ENCODE results near the gene KRT40. TPM values are rescaled to one million over a fixed set of nuclear protein-coding genes. Genes with fewer than 3 reads are reported as not detected.
A peak's percentile ranks its signal among the peaks of the same experiment; 100 is the strongest.

The KRT40 gene
- total and polyA plus RNA-seq, 9 of the 15 experiments (the other 6 are each of a cell fraction or from before 2014, with no cell fraction given) = not detected

GRCh38 chr17:40944531-40944930 is 39.6 kb downstream of the KRT40 start:
- FAIRE-seq = peak; percentile 11
- in situ Hi-C loops (cut with MboI) = no loop called here
- Histone ChIP-seq H3K9ac (ENCODE audit: insufficient read depth in 1 of 2, low read depth in 2 of 2, low read length in 2 of 2) (no peak overlapping the region), H3K9me1 (ENCODE audit: control insufficient read depth, insufficient read depth, low read length) (no peaks in the 10 kb centered on the region), H3K36me3 (ENCODE audit: control insufficient read depth, insufficient read depth, low read length) (no peaks in the 10 kb centered on the region), H3K4me1 (replicated peaks in 1 of 2; ENCODE audit: control insufficient read depth in 2 of 2, insufficient read depth in 2 of 2, low read length in 2 of 2) (no peaks in the 10 kb centered on the region), H2AFZ (ENCODE audit: low read depth, low read length) (no peak overlapping the region), H3K9me3 (replicated peaks; ENCODE audit: control insufficient read depth, insufficient read depth, low read depth, low read length) (no peaks in the 10 kb centered on the region), H3K27ac (ENCODE audit: extremely low read depth, low read depth, low read length) (no peak overlapping the region), H3K27me3 (ENCODE audit: control insufficient read depth in 2 of 2, insufficient read depth in 2 of 2, low read length in 2 of 2) (peaks cover 2 to 7% of the 10 kb centered on the region in 2 experiments; a peak in 4 of 5 replicates), H4K20me1 (replicated peaks; ENCODE audit: control insufficient read depth, insufficient read depth, low read length) (no peaks in the 10 kb centered on the region), H3K4me2 (ENCODE audit: insufficient read depth, low read length) (no peak overlapping the region), H3K79me2 (ENCODE audit: control insufficient read depth, insufficient read depth, low read length) (no peaks in the 10 kb centered on the region), H3K4me3 (no peak overlapping the region)
- ChIA-PET POLR2A (interaction anchor here (1.1 kb wide), 1 partner anchor 31 kb away, joined by 4 read pairs; no protein-coding TSS in a partner anchor), CTCF (ENCODE audit: low intra/inter-chr PET ratio) (no interaction called here)
- BruUV-seq (replicated peaks) = no TSS peak
- 0% methylated on average over 1 of the region's 1 CpG for WGBS (ENCODE audit: insufficient coverage, low coverage, missing lambda C conversion rate)
- ATAC-seq = no peak
- no peak for DNase-seq (ENCODE audit: extremely low read depth in 1 of 4, low spot score in 3 of 4)
- intact Hi-C loops (cut with micrococcal nuclease) = no loop called here
- no peak for TF ChIP-seq ATF2 (CRISPR knock-in tag; IDR thresholded peaks at IDR 0.05)
- TF ChIP-seq, protein P1, sequence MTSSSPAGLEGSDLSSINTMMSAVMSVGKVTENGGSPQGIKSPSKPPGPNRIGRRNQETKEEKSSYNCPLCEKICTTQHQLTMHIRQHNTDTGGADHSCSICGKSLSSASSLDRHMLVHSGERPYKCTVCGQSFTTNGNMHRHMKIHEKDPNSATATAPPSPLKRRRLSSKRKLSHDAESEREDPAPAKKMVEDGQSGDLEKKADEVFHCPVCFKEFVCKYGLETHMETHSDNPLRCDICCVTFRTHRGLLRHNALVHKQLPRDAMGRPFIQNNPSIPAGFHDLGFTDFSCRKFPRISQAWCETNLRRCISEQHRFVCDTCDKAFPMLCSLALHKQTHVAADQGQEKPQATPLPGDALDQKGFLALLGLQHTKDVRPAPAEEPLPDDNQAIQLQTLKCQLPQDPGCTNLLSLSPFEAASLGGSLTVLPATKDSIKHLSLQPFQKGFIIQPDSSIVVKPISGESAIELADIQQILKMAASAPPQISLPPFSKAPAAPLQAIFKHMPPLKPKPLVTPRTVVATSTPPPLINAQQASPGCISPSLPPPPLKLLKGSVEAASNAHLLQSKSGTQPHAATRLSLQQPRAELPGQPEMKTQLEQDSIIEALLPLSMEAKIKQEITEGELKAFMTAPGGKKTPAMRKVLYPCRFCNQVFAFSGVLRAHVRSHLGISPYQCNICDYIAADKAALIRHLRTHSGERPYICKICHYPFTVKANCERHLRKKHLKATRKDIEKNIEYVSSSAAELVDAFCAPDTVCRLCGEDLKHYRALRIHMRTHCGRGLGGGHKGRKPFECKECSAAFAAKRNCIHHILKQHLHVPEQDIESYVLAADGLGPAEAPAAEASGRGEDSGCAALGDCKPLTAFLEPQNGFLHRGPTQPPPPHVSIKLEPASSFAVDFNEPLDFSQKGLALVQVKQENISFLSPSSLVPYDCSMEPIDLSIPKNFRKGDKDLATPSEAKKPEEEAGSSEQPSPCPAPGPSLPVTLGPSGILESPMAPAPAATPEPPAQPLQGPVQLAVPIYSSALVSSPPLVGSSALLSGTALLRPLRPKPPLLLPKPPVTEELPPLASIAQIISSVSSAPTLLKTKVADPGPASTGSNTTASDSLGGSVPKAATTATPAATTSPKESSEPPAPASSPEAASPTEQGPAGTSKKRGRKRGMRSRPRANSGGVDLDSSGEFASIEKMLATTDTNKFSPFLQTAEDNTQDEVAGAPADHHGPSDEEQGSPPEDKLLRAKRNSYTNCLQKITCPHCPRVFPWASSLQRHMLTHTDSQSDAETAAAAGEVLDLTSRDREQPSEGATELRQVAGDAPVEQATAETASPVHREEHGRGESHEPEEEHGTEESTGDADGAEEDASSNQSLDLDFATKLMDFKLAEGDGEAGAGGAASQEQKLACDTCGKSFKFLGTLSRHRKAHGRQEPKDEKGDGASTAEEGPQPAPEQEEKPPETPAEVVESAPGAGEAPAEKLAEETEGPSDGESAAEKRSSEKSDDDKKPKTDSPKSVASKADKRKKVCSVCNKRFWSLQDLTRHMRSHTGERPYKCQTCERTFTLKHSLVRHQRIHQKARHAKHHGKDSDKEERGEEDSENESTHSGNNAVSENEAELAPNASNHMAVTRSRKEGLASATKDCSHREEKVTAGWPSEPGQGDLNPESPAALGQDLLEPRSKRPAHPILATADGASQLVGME (CRISPR knock-in tag; IDR thresholded peaks at IDR 0.05) = no peak
- no peak for TF ChIP-seq ZNF436 (CRISPR knock-in tag; IDR thresholded peaks at IDR 0.05)
- TF ChIP-seq ZNF318 (IDR thresholded peaks at IDR 0.05; ENCODE audit: borderline replicate concordance in 1 of 2, low read depth in 1 of 2) = no peak
- TF ChIP-seq RBM22 (IDR thresholded peaks at IDR 0.05; ENCODE audit: low read depth, low read length, poor library complexity, severe bottlenecking) = no peak
- TF ChIP-seq ZNF133 (CRISPR knock-in tag; IDR thresholded peaks at IDR 0.05) = no peak
- no peak for TF ChIP-seq DPF2 (IDR thresholded peaks at IDR 0.05)

Measured in K562 (cell line).